Neuronal stem cell (in vitro differentiated cells): ENCODE results near the gene WWP2.
A peak's percentile ranks its signal among the peaks of the same experiment; 100 is the strongest.

Experiments
- DNase-seq: peaks from one replicate; pipeline ENCODE4 v3.0.0-alpha.2; 2013; ENCODE audit warnings: low spot score
- H2AFZ ChIP-seq: one replicate; pipeline ENCODE4 v1.6.1; 2013; ENCODE audit warnings: mild to moderate bottlenecking, low read length, inconsistent platforms
- H2AK5ac ChIP-seq: 2 replicates; pipeline ENCODE4 v1.6.1; 2013; ENCODE audit warnings: low read depth, mild to moderate bottlenecking, inconsistent platforms, low read length, moderate library complexity, mixed read lengths
- H2BK120ac ChIP-seq: 2 replicates; pipeline ENCODE4 v1.6.1; 2013; ENCODE audit warnings: low read depth, mild to moderate bottlenecking, inconsistent platforms, low read length, moderate library complexity, mixed read lengths
- H2BK12ac ChIP-seq: one replicate; pipeline ENCODE4 v1.6.1; 2013; ENCODE audit warnings: low read length, inconsistent platforms
- H2BK15ac ChIP-seq: 2 replicates; pipeline ENCODE4 v1.6.1; 2013; ENCODE audit warnings: mild to moderate bottlenecking, low read length, inconsistent platforms, mixed read lengths
- H2BK5ac ChIP-seq: one replicate; pipeline ENCODE4 v1.6.1; 2013; ENCODE audit warnings: inconsistent platforms, mild to moderate bottlenecking, low read length, moderate library complexity
- H3K14ac ChIP-seq: one replicate; pipeline ENCODE4 v1.6.1; 2013; ENCODE audit warnings: low read length, inconsistent platforms
- H3K18ac ChIP-seq: 2 replicates; pipeline ENCODE4 v1.6.1; 2013; ENCODE audit warnings: low read length, inconsistent platforms
- H3K23ac ChIP-seq: 2 replicates; pipeline ENCODE4 v1.6.1; 2013; ENCODE audit warnings: low read depth, mild to moderate bottlenecking, mixed read lengths, low read length, inconsistent platforms; ENCODE audit not compliant: poor library complexity
- H3K27ac ChIP-seq: replicated peaks from 3 replicates; pipeline ENCODE4 v1.5.1; 2013; ENCODE audit warnings: low read length, inconsistent platforms
- H3K27me3 ChIP-seq, 3 experiments: 2 replicates each; pipeline ENCODE4 v1.6.1; 2013; ENCODE audit warnings: low read length in 3 of 3, mild to moderate bottlenecking in 2 of 3, inconsistent platforms in 1 of 3, low read depth in 1 of 3, mixed read lengths in 1 of 3, moderate library complexity in 1 of 3; ENCODE audit not compliant: control insufficient read depth in 3 of 3, insufficient read depth in 3 of 3
- H3K36me3 ChIP-seq, 2 donors: replicated peaks in 1 of 2; 2 replicates each; pipeline ENCODE4 v1.6.1; 2013; ENCODE audit warnings: low read length in 2 of 2; ENCODE audit not compliant: control insufficient read depth in 2 of 2, insufficient read depth in 2 of 2
- H3K4ac ChIP-seq: 2 replicates; pipeline ENCODE4 v1.6.1; 2013; ENCODE audit warnings: inconsistent platforms, mild to moderate bottlenecking, low read length, moderate library complexity
- H3K4me1 ChIP-seq, 2 donors: 1 replicate in 1 of 2; 2 replicates in 1 of 2; pipeline ENCODE4 v1.6.1; 2013; ENCODE audit warnings: low read length in 2 of 2, low read depth in 1 of 2; ENCODE audit not compliant: control insufficient read depth in 2 of 2, insufficient read depth in 1 of 2
- H3K4me2 ChIP-seq: one replicate; pipeline ENCODE4 v1.6.1; 2013; ENCODE audit warnings: mild to moderate bottlenecking, low read length, inconsistent platforms; ENCODE audit not compliant: insufficient read depth, poor library complexity, severe bottlenecking
- H3K4me3 ChIP-seq, 2 donors: 2 replicates each; pipeline ENCODE4 v1.5.1; 2013; ENCODE audit warnings: low read length in 2 of 2, mild to moderate bottlenecking in 2 of 2, inconsistent platforms in 1 of 2, moderate library complexity in 1 of 2
- H3K79me1 ChIP-seq: one replicate; pipeline ENCODE4 v1.6.1; 2013; ENCODE audit warnings: low read depth, mild to moderate bottlenecking, inconsistent platforms, low read length, moderate library complexity
- H3K9ac ChIP-seq: one replicate; pipeline ENCODE4 v1.6.1; 2013; ENCODE audit warnings: mild to moderate bottlenecking, low read depth, low read length, inconsistent platforms; ENCODE audit not compliant: poor library complexity
- H3K9me3 ChIP-seq, 2 donors: replicated peaks in 1 of 2; 2 replicates each; pipeline versions ENCODE3 to v1.6.1; 2013; ENCODE audit warnings: low read length in 2 of 2, mild to moderate bottlenecking in 2 of 2, inconsistent platforms in 1 of 2, low read depth in 1 of 2, mixed read lengths in 1 of 2, moderate library complexity in 1 of 2; ENCODE audit not compliant: control insufficient read depth in 2 of 2, insufficient read depth in 1 of 2
- H4K8ac ChIP-seq: one replicate; pipeline ENCODE4 v1.6.1; 2013; ENCODE audit warnings: low read depth, mild to moderate bottlenecking, inconsistent platforms, low read length, moderate library complexity
- H4K91ac ChIP-seq: one replicate; pipeline ENCODE4 v1.6.1; 2013; ENCODE audit warnings: low read length, low read depth, mild to moderate bottlenecking, inconsistent platforms; ENCODE audit not compliant: poor library complexity
- WGBS, 2 donors: extraction: QIAGEN DNeasy Blood & Tissue Kit; methylation state at CpG; one replicate each; pipeline ENCODE4 v1.1.7; 2013; ENCODE audit warnings: missing lambda C conversion rate in 2 of 2, mixed read lengths in 1 of 2; ENCODE audit not compliant: insufficient read length in 2 of 2, insufficient replicate concordance in 1 of 2; ENCODE audit errors: extremely low coverage in 2 of 2; 5-methylcytosine and 5-hydroxymethylcytosine counted together

The WWP2 gene

DNA sequence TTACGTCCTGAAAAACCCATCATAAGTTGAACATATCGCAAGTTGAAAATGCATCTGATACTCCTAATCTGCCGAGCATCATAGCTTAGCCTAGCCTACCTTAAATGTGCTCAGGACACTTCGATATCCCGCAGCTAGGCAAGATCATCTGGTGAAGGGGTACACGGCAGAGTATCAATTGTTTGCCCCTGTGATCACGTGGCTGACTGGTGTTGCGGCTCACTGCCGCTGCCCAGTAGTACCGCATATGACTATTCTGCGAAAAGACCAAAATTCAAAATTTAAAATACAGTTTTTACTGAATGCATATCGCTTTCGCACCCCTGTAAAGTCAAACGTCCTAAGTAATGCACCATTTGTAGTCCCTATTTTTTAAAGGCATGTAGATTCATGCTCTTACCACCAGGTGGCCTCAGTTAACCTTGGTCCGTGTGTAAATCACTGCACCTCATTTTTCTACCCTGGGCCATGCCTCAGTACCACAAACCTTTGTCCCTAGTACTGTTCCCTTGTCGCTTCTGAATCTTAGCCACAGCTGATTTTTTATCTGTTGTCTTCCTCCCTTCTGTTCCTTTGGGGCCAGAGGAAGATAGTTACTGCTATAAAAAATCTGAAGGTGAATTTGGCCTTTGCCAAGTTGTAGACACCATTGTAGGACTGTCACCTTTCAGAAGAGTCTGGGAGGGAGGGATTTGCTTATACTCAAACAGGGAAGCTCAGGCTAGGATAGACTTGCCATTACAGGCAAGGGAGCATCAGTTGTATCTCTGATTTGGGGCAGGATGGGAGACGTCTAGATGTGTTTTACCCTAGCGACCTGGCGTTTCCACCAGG, 34.4 kb downstream of the WWP2 start:
- no peak overlapping the region for H2BK12ac ChIP-seq
- H2BK120ac ChIP-seq, result no peak overlapping the region
- peak; percentile 58 for DNase-seq
- H3K27me3 ChIP-seq, result no peaks in the 10 kb centered on the region
- no peak overlapping the region for H4K91ac ChIP-seq
- H3K4me3 ChIP-seq, result peak overlapping the region in 1 of 2 donors; percentile 20
- no CpG with 5 or more reads among the region's 19 CpGs for WGBS, 2 donors
- H3K14ac ChIP-seq, result no peak overlapping the region
- H2BK15ac ChIP-seq, result no peak overlapping the region
- peak overlapping the region; percentile 28 for H3K4me2 ChIP-seq
- H3K9ac ChIP-seq, result no peak overlapping the region
- H3K9me3 ChIP-seq, result no peaks in the 10 kb centered on the region
- H3K27ac ChIP-seq, result no peak overlapping the region
- H2BK5ac ChIP-seq, result no peak overlapping the region
- H2AFZ ChIP-seq, result peak overlapping the region; percentile 44
- peaks cover 0 to 1% of the 10 kb centered on the region in 2 donors for H3K4me1 ChIP-seq
- H3K18ac ChIP-seq, result no peak overlapping the region
- H3K23ac ChIP-seq, result no peak overlapping the region
- no peaks in the 10 kb centered on the region for H3K79me1 ChIP-seq
- no peak overlapping the region for H3K4ac ChIP-seq
- no peak overlapping the region for H4K8ac ChIP-seq
- H3K36me3 ChIP-seq, result peaks cover 0 to 26% of the 10 kb centered on the region in 2 donors
- H2AK5ac ChIP-seq, result no peak overlapping the region

DNA sequence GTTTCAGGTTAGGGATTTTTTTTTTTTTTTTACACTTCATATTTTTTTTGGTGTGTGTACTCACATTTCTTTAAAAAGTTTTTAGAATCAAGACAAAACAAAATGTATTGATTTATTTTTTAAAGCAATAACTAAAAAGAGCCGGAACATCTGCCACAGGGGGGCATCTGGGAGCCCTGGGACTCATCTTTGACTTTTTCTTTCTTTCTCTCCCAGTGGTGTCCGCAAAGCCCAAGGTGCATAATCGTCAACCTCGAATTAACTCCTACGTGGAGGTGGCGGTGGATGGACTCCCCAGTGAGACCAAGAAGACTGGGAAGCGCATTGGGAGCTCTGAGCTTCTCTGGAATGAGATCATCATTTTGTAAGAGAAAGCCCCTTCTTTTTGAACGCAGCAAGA, 36.3 kb downstream of the WWP2 start:
- WGBS, 2 donors, result no CpG with 5 or more reads among the region's 8 CpGs
- DNase-seq, result no peak

DNA sequence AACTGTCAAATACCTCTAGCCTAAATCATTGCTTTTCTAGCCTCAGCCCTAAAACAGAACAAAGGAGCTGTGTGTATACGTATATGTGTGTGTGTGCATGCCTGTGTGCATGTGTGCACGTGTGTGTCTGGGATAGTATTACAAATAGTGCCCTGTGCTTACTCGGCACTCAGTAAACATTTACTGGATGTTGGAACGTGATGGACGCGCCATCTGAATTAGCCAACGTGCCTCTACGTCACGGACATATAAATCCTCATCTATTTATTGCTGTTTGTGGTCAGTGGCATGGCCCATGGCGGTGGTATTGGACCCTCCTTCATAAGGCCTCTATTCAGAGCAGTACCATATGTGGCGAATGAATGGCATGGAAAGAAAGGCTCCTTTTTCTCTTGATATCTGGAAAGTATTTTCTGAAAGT, 37.5 kb downstream of the WWP2 start:
- H3K4ac ChIP-seq, result no peak overlapping the region
- no peak overlapping the region for H3K14ac ChIP-seq
- H3K4me1 ChIP-seq, result peaks cover 0 to 1% of the 10 kb centered on the region in 2 donors
- no peak overlapping the region for H4K8ac ChIP-seq
- H2BK12ac ChIP-seq, result no peak overlapping the region
- no CpG with 5 or more reads among the region's 11 CpGs for WGBS, 2 donors
- no peak overlapping the region for H2BK15ac ChIP-seq
- DNase-seq, result no peak
- H3K23ac ChIP-seq, result no peak overlapping the region
- H2BK5ac ChIP-seq, result no peak overlapping the region
- no peak overlapping the region for H2AK5ac ChIP-seq
- H3K27ac ChIP-seq, result no peak overlapping the region
- H3K36me3 ChIP-seq, result peaks cover 0 to 23% of the 10 kb centered on the region in 2 donors
- no peaks in the 10 kb centered on the region for H3K27me3 ChIP-seq
- H3K9ac ChIP-seq, result no peak overlapping the region
- H3K79me1 ChIP-seq, result no peaks in the 10 kb centered on the region
- H3K4me3 ChIP-seq, result no peak overlapping the region
- no peak overlapping the region for H4K91ac ChIP-seq
- no peak overlapping the region for H2AFZ ChIP-seq
- H2BK120ac ChIP-seq, result no peak overlapping the region
- no peak overlapping the region for H3K18ac ChIP-seq
- no peak overlapping the region for H3K4me2 ChIP-seq
- no peaks in the 10 kb centered on the region for H3K9me3 ChIP-seq

More for the DNA sequence above, 36.3 kb downstream of the WWP2 start:
- H3K9ac ChIP-seq, result no peak overlapping the region
- no peak overlapping the region for H2BK5ac ChIP-seq
- no peak overlapping the region for H3K4me2 ChIP-seq
- H3K4ac ChIP-seq, result no peak overlapping the region
- no peak overlapping the region for H3K18ac ChIP-seq
- H2BK120ac ChIP-seq, result no peak overlapping the region
- no peak overlapping the region for H4K8ac ChIP-seq
- H3K79me1 ChIP-seq, result no peaks in the 10 kb centered on the region
- H4K91ac ChIP-seq, result no peak overlapping the region
- H3K23ac ChIP-seq, result no peak overlapping the region
- H3K4me1 ChIP-seq, result peaks cover 0 to 1% of the 10 kb centered on the region in 2 donors
- no peaks in the 10 kb centered on the region for H3K9me3 ChIP-seq
- H3K4me3 ChIP-seq, result no peak overlapping the region
- H2AFZ ChIP-seq, result no peak overlapping the region
- H2AK5ac ChIP-seq, result no peak overlapping the region
- H3K14ac ChIP-seq, result no peak overlapping the region
- H3K36me3 ChIP-seq, result peaks cover 0 to 24% of the 10 kb centered on the region in 2 donors
- H3K27ac ChIP-seq, result no peak overlapping the region
- no peak overlapping the region for H2BK12ac ChIP-seq
- no peaks in the 10 kb centered on the region for H3K27me3 ChIP-seq
- H2BK15ac ChIP-seq, result no peak overlapping the region

GRCh38 chr16:69804297-69804696, 42.2 kb downstream of the WWP2 start:
- Histone ChIP-seq H3K27me3 (no peaks in the 10 kb centered on the region), H2BK12ac (no peak overlapping the region), H3K9me3 (no peaks in the 10 kb centered on the region), H3K4me3 (no peak overlapping the region), H2BK5ac (no peak overlapping the region), H3K4ac (no peak overlapping the region), H4K91ac (no peak overlapping the region), H3K4me1 (peaks cover 0 to 1% of the 10 kb centered on the region in 2 donors), H4K8ac (no peak overlapping the region), H3K9ac (no peak overlapping the region), H3K27ac (no peak overlapping the region), H3K14ac (no peak overlapping the region), H2BK120ac (no peak overlapping the region), H2AK5ac (no peak overlapping the region), H3K18ac (no peak overlapping the region), H3K23ac (no peak overlapping the region), H3K79me1 (no peaks in the 10 kb centered on the region), H3K36me3 (peaks cover 0 to 14% of the 10 kb centered on the region in 2 donors), H2BK15ac (no peak overlapping the region), H2AFZ (no peak overlapping the region), H3K4me2 (no peak overlapping the region)
- no peak for DNase-seq
- WGBS, 2 donors, result no CpG with 5 or more reads among the region's 1 CpG
